Liver (tissue), 3 donors: ENCODE measurements around the gene GALNT17.

ENCODE experiments used
- EGR1 ChIP-seq, 2 donors: IDR thresholded peaks; 2 replicates each; pipeline ENCODE4 v1.6.1; 2016 to 2018; ENCODE audit warnings: antibody characterized with exemption in 2 of 2, low read depth in 2 of 2
- GABPA ChIP-seq, 2 donors: IDR thresholded peaks in 1 of 2; conservative IDR thresholded peaks in 1 of 2; 2 replicates each; pipeline ENCODE4 v1.6.1; 2016; ENCODE audit warnings: antibody characterized with exemption in 2 of 2, mild to moderate bottlenecking in 1 of 2, moderate library complexity in 1 of 2
- HNF4G ChIP-seq: IDR thresholded peaks from 2 replicates; pipeline ENCODE4 v1.6.1; 2016; ENCODE audit warnings: antibody characterized with exemption
- JUND ChIP-seq, 2 donors: IDR thresholded peaks; 2 replicates each; pipeline ENCODE4 v1.6.1; 2016; ENCODE audit warnings: antibody characterized with exemption in 2 of 2
- RAD21 ChIP-seq, 2 donors: IDR thresholded peaks; 2 replicates each; pipeline ENCODE4 v1.6.1; 2016; ENCODE audit warnings: antibody characterized with exemption in 2 of 2, mild to moderate bottlenecking in 2 of 2
- SP1 ChIP-seq: IDR thresholded peaks from 2 replicates; pipeline ENCODE4 v1.6.1; 2018; ENCODE audit warnings: antibody characterized with exemption, mild to moderate bottlenecking
- TAF1 ChIP-seq: conservative IDR thresholded peaks from 2 replicates; pipeline ENCODE4 v1.6.1; 2016; ENCODE audit warnings: antibody characterized with exemption, mild to moderate bottlenecking
- YY1 ChIP-seq: IDR thresholded peaks from 2 replicates; pipeline ENCODE4 v1.6.1; 2016; ENCODE audit warnings: antibody characterized with exemption, mild to moderate bottlenecking
- TF ChIP-seq, protein P1 (sequence below): fragments of 150-350 bp; IDR thresholded peaks from 2 replicates; pipeline ENCODE4 v1.5.1; 2017; ENCODE audit warnings: improper control_type of control experiment, low read depth, low read length; ENCODE audit not compliant: missing input control
- TF ChIP-seq, protein P2 (sequence below): IDR thresholded peaks from 2 replicates; pipeline ENCODE4 v1.6.1; 2016; ENCODE audit warnings: antibody characterized with exemption, mild to moderate bottlenecking
- TF ChIP-seq, protein P3 (sequence below): IDR thresholded peaks from 2 replicates; pipeline ENCODE4 v1.6.1; 2016; ENCODE audit warnings: antibody characterized with exemption
- TF ChIP-seq, protein P4 (sequence below): IDR thresholded peaks from 2 replicates; pipeline ENCODE4 v1.6.1; 2016; ENCODE audit warnings: antibody characterized with exemption
- TF ChIP-seq, protein P5 (sequence below): IDR thresholded peaks from 2 replicates; pipeline ENCODE4 v1.6.1; 2016; ENCODE audit warnings: antibody characterized with exemption
- donor health status: healthy.
- donor health status: healthy.

DNA sequence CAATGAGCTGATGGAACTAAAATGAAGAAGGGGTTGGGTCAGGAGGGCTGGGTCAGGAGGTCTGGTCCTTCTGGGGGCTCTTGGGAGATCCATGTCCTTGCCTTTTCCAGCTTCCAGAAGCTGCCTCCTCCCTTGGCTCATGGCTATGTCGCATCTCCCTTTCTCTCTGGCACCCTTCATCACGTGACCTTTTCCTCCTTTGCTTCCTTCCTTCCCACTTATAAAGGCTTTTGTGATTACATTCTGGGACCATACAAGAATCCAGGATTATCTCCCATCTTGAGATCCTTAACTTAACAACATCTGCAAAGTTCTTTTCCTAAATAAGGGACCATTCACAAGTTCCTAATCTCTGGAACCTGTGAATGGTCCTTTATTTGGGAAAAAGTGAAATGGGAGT lies 290.2 kb downstream of the GALNT17 start:
- TF ChIP-seq, protein P1, sequence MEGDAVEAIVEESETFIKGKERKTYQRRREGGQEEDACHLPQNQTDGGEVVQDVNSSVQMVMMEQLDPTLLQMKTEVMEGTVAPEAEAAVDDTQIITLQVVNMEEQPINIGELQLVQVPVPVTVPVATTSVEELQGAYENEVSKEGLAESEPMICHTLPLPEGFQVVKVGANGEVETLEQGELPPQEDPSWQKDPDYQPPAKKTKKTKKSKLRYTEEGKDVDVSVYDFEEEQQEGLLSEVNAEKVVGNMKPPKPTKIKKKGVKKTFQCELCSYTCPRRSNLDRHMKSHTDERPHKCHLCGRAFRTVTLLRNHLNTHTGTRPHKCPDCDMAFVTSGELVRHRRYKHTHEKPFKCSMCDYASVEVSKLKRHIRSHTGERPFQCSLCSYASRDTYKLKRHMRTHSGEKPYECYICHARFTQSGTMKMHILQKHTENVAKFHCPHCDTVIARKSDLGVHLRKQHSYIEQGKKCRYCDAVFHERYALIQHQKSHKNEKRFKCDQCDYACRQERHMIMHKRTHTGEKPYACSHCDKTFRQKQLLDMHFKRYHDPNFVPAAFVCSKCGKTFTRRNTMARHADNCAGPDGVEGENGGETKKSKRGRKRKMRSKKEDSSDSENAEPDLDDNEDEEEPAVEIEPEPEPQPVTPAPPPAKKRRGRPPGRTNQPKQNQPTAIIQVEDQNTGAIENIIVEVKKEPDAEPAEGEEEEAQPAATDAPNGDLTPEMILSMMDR = no peak
- TF ChIP-seq EGR1 (IDR thresholded peaks at IDR 0.05; ENCODE audit: low read depth in 2 of 2) = no peak
- TF ChIP-seq RAD21 (IDR thresholded peaks at IDR 0.05) = no peak
- no peak for TF ChIP-seq YY1
- no peak for TF ChIP-seq TAF1
- TF ChIP-seq JUND (IDR thresholded peaks at IDR 0.05) = no peak
- TF ChIP-seq, protein P2, sequence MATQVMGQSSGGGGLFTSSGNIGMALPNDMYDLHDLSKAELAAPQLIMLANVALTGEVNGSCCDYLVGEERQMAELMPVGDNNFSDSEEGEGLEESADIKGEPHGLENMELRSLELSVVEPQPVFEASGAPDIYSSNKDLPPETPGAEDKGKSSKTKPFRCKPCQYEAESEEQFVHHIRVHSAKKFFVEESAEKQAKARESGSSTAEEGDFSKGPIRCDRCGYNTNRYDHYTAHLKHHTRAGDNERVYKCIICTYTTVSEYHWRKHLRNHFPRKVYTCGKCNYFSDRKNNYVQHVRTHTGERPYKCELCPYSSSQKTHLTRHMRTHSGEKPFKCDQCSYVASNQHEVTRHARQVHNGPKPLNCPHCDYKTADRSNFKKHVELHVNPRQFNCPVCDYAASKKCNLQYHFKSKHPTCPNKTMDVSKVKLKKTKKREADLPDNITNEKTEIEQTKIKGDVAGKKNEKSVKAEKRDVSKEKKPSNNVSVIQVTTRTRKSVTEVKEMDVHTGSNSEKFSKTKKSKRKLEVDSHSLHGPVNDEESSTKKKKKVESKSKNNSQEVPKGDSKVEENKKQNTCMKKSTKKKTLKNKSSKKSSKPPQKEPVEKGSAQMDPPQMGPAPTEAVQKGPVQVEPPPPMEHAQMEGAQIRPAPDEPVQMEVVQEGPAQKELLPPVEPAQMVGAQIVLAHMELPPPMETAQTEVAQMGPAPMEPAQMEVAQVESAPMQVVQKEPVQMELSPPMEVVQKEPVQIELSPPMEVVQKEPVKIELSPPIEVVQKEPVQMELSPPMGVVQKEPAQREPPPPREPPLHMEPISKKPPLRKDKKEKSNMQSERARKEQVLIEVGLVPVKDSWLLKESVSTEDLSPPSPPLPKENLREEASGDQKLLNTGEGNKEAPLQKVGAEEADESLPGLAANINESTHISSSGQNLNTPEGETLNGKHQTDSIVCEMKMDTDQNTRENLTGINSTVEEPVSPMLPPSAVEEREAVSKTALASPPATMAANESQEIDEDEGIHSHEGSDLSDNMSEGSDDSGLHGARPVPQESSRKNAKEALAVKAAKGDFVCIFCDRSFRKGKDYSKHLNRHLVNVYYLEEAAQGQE = no peak
- no peak for TF ChIP-seq GABPA (IDR thresholded peaks at IDR 0.05 in 1 of 2, conservative IDR thresholded peaks at IDR 0.05 in 1 of 2)
- TF ChIP-seq, protein P3, sequence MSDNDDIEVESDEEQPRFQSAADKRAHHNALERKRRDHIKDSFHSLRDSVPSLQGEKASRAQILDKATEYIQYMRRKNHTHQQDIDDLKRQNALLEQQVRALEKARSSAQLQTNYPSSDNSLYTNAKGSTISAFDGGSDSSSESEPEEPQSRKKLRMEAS = no peak
- no peak for TF ChIP-seq SP1
- TF ChIP-seq, protein P4, sequence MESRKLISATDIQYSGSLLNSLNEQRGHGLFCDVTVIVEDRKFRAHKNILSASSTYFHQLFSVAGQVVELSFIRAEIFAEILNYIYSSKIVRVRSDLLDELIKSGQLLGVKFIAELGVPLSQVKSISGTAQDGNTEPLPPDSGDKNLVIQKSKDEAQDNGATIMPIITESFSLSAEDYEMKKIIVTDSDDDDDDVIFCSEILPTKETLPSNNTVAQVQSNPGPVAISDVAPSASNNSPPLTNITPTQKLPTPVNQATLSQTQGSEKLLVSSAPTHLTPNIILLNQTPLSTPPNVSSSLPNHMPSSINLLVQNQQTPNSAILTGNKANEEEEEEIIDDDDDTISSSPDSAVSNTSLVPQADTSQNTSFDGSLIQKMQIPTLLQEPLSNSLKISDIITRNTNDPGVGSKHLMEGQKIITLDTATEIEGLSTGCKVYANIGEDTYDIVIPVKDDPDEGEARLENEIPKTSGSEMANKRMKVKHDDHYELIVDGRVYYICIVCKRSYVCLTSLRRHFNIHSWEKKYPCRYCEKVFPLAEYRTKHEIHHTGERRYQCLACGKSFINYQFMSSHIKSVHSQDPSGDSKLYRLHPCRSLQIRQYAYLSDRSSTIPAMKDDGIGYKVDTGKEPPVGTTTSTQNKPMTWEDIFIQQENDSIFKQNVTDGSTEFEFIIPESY = no peak
- no peak for TF ChIP-seq HNF4G
- TF ChIP-seq, protein P5, sequence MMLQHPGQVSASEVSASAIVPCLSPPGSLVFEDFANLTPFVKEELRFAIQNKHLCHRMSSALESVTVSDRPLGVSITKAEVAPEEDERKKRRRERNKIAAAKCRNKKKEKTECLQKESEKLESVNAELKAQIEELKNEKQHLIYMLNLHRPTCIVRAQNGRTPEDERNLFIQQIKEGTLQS = no peak
